ENCODE measurements around the gene SLCO4A1.

DNA sequence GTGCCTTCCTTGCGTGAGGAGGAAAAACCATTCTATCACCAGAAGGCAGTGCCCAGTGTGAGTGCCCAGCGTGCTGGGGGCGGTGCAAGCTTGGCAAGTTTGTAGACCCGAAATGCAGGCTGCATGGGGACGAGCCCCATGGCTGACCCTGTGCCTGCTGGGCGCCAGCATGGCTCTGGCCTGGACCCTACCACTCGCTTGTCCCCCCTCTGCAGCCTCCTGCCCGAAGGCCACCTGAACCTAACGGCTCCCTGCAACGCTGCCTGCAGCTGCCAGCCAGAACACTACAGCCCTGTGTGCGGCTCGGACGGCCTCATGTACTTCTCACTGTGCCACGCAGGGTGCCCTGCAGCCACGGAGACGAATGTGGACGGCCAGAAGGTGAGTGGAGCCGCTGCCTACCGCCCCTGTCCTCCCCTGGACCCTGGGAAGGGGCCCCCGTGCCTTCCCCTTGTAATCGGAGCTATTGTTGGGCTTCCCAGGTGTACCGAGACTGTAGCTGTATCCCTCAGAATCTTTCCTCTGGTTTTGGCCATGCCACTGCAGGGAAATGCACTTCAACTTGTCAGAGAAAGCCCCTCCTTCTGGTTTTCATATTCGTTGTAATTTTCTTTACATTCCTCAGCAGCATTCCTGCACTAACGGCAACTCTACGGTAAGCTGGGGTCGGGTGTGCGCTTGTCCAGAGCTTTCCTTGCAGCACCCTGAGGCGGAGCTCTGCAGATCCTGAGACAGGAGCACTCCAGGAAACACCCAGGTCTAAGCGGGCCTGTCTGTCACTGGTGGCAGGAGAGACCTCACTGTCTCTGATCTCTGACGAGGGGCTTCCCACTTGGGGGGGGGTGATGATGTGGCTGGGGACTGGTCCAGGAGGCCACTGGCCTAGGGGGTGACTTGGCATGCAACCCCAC lies 25.5 kb downstream of the SLCO4A1 start:
- TF ChIP-seq POLR2A (conservative IDR thresholded peaks at IDR 0.05), result no peak
- TF ChIP-seq, protein P1, sequence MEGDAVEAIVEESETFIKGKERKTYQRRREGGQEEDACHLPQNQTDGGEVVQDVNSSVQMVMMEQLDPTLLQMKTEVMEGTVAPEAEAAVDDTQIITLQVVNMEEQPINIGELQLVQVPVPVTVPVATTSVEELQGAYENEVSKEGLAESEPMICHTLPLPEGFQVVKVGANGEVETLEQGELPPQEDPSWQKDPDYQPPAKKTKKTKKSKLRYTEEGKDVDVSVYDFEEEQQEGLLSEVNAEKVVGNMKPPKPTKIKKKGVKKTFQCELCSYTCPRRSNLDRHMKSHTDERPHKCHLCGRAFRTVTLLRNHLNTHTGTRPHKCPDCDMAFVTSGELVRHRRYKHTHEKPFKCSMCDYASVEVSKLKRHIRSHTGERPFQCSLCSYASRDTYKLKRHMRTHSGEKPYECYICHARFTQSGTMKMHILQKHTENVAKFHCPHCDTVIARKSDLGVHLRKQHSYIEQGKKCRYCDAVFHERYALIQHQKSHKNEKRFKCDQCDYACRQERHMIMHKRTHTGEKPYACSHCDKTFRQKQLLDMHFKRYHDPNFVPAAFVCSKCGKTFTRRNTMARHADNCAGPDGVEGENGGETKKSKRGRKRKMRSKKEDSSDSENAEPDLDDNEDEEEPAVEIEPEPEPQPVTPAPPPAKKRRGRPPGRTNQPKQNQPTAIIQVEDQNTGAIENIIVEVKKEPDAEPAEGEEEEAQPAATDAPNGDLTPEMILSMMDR (IDR thresholded peaks at IDR 0.05 in 2 of 3, conservative IDR thresholded peaks at IDR 0.05 in 1 of 3; ENCODE audit: insufficient read depth in 2 of 3, low read depth in 1 of 3, low read length in 3 of 3), result no peak
- no peak for TF ChIP-seq RAD21 (CRISPR knock-in tag; conservative IDR thresholded peaks at IDR 0.05 in 1 of 2, IDR thresholded peaks at IDR 0.05 in 1 of 2)
- no peak for TF ChIP-seq MYBL2 (IDR thresholded peaks at IDR 0.05; ENCODE audit: low read depth)
- no peak for TF ChIP-seq MYBL2 (CRISPR knock-in tag; IDR thresholded peaks at IDR 0.05; ENCODE audit: borderline replicate concordance)
- TF ChIP-seq SP1 (CRISPR knock-in tag; IDR thresholded peaks at IDR 0.05), result no peak
- TF ChIP-seq ZNF253 (CRISPR knock-in tag; conservative IDR thresholded peaks at IDR 0.05), result no peak
- TF ChIP-seq, protein P2, sequence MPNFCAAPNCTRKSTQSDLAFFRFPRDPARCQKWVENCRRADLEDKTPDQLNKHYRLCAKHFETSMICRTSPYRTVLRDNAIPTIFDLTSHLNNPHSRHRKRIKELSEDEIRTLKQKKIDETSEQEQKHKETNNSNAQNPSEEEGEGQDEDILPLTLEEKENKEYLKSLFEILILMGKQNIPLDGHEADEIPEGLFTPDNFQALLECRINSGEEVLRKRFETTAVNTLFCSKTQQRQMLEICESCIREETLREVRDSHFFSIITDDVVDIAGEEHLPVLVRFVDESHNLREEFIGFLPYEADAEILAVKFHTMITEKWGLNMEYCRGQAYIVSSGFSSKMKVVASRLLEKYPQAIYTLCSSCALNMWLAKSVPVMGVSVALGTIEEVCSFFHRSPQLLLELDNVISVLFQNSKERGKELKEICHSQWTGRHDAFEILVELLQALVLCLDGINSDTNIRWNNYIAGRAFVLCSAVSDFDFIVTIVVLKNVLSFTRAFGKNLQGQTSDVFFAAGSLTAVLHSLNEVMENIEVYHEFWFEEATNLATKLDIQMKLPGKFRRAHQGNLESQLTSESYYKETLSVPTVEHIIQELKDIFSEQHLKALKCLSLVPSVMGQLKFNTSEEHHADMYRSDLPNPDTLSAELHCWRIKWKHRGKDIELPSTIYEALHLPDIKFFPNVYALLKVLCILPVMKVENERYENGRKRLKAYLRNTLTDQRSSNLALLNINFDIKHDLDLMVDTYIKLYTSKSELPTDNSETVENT (CRISPR knock-in tag; IDR thresholded peaks at IDR 0.05), result no peak
- no peak for TF ChIP-seq CREB1 (IDR thresholded peaks at IDR 0.05)
- no peak for TF ChIP-seq CREB1 (CRISPR knock-in tag; IDR thresholded peaks at IDR 0.05)
- no peak for TF ChIP-seq RFX5 (IDR thresholded peaks at IDR 0.05; ENCODE audit: low read depth, low read length)
- TF ChIP-seq FOXK2 (conservative IDR thresholded peaks at IDR 0.05 in 1 of 2, IDR thresholded peaks at IDR 0.05 in 1 of 2; ENCODE audit: low read depth in 2 of 2), result no peak
- TF ChIP-seq, protein P3, sequence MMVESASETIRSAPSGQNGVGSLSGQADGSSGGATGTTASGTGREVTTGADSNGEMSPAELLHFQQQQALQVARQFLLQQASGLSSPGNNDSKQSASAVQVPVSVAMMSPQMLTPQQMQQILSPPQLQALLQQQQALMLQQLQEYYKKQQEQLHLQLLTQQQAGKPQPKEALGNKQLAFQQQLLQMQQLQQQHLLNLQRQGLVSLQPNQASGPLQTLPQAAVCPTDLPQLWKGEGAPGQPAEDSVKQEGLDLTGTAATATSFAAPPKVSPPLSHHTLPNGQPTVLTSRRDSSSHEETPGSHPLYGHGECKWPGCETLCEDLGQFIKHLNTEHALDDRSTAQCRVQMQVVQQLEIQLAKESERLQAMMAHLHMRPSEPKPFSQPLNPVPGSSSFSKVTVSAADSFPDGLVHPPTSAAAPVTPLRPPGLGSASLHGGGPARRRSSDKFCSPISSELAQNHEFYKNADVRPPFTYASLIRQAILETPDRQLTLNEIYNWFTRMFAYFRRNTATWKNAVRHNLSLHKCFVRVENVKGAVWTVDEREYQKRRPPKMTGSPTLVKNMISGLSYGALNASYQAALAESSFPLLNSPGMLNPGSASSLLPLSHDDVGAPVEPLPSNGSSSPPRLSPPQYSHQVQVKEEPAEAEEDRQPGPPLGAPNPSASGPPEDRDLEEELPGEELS (CRISPR knock-in tag; IDR thresholded peaks at IDR 0.05; ENCODE audit: borderline replicate concordance), result no peak
- no peak for TF ChIP-seq GATAD2B (IDR thresholded peaks at IDR 0.05; ENCODE audit: borderline replicate concordance)
- TF ChIP-seq, protein P4, sequence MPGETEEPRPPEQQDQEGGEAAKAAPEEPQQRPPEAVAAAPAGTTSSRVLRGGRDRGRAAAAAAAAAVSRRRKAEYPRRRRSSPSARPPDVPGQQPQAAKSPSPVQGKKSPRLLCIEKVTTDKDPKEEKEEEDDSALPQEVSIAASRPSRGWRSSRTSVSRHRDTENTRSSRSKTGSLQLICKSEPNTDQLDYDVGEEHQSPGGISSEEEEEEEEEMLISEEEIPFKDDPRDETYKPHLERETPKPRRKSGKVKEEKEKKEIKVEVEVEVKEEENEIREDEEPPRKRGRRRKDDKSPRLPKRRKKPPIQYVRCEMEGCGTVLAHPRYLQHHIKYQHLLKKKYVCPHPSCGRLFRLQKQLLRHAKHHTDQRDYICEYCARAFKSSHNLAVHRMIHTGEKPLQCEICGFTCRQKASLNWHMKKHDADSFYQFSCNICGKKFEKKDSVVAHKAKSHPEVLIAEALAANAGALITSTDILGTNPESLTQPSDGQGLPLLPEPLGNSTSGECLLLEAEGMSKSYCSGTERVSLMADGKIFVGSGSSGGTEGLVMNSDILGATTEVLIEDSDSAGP (CRISPR knock-in tag; IDR thresholded peaks at IDR 0.05), result no peak

Measured in K562 (cell line).